ENCODE data around the gene MAIP1.

The MAIP1 gene

GRCh38 chr2:199973703-199974102, 18.3 kb downstream of the MAIP1 start:
- DNase-seq: no peak

GRCh38 chr2:199975273-199975895, 20.0 kb downstream of the MAIP1 start:
- H3K9me3 Mint-ChIP-seq: no peaks in the 10 kb centered on the region

More at GRCh38 chr2:199973703-199974102, 18.3 kb downstream of the MAIP1 start:
- no peak for ATAC-seq
- H3K4me1 Mint-ChIP-seq: peaks cover 21% of the 10 kb centered on the region
- H3K9me3 Mint-ChIP-seq: no peaks in the 10 kb centered on the region
- no peak overlapping the region for H3K4me3 Mint-ChIP-seq
- H3K27me3 Mint-ChIP-seq: no peaks in the 10 kb centered on the region
- no peak overlapping the region for H3K27ac Mint-ChIP-seq

GRCh38 chr2:199977984-199978415, 22.6 kb downstream of the MAIP1 start:
- no peaks in the 10 kb centered on the region for H3K27me3 Mint-ChIP-seq
- H3K4me1 Mint-ChIP-seq: peaks cover 32% of the 10 kb centered on the region
- H3K4me3 Mint-ChIP-seq: peak overlapping the region; percentile 10 to 19
- no peaks in the 10 kb centered on the region for H3K9me3 Mint-ChIP-seq
- DNase-seq: peak; percentile 20 to 80
- peak overlapping the region in 1 of 2 donors; percentile 80 for H3K27ac Mint-ChIP-seq
- peak; percentile 95 for ATAC-seq

More at GRCh38 chr2:199975273-199975895, 20.0 kb downstream of the MAIP1 start:
- Mint-ChIP-seq H3K27ac (peak overlapping the region in 1 of 2 donors; percentile 84), H3K4me3 (no peak overlapping the region), H3K4me1 (peaks cover 32% of the 10 kb centered on the region), H3K27me3 (no peaks in the 10 kb centered on the region)
- DNase-seq (no peak), ATAC-seq (no peak)

- no peak overlapping the region for H3K27ac Mint-ChIP-seq
- ATAC-seq (no peak), DNase-seq (no peak)
- no peaks in the 10 kb centered on the region for H3K27me3 Mint-ChIP-seq
- no peak overlapping the region for H3K4me3 Mint-ChIP-seq
- H3K9me3 Mint-ChIP-seq: no peaks in the 10 kb centered on the region
- peaks cover 32% of the 10 kb centered on the region for H3K4me1 Mint-ChIP-seq
These were observed 24.0 kb downstream of the MAIP1 start for GRCh38 chr2:199979398-199979797.

GRCh38 chr2:199979832-199980628, 24.6 kb downstream of the MAIP1 start:
- Mint-ChIP-seq H3K9me3 (no peaks in the 10 kb centered on the region), H3K27me3 (no peaks in the 10 kb centered on the region), H3K4me3 (peak overlapping the region; percentile 32 to 61), H3K27ac (no peak overlapping the region), H3K4me1 (peaks cover 30% of the 10 kb centered on the region)
- DNase-seq (peak; percentile 72 to 77), ATAC-seq (no peak)

GRCh38 chr2:199982126-199982843, 26.9 kb downstream of the MAIP1 start:
- peak overlapping the region in 1 of 2 donors; percentile 22 for H3K27ac Mint-ChIP-seq
- H3K27me3 Mint-ChIP-seq: no peaks in the 10 kb centered on the region
- H3K4me3 Mint-ChIP-seq: no peak overlapping the region
- ATAC-seq (no peak), DNase-seq (no peak)
- H3K9me3 Mint-ChIP-seq: no peaks in the 10 kb centered on the region
- H3K4me1 Mint-ChIP-seq: peaks cover 30% of the 10 kb centered on the region

- DNase-seq (no peak), ATAC-seq (no peak)
- H3K27ac Mint-ChIP-seq: no peak overlapping the region
- no peaks in the 10 kb centered on the region for H3K9me3 Mint-ChIP-seq
- no peaks in the 10 kb centered on the region for H3K27me3 Mint-ChIP-seq
- H3K4me1 Mint-ChIP-seq: peaks cover 18% of the 10 kb centered on the region
- no peak overlapping the region for H3K4me3 Mint-ChIP-seq
These were observed 28.2 kb downstream of the MAIP1 start for GRCh38 chr2:199983534-199983933.

- H3K4me3 Mint-ChIP-seq: no peak overlapping the region
- DNase-seq (no peak), ATAC-seq (no peak)
These were observed 28.8 kb downstream of the MAIP1 start for GRCh38 chr2:199984159-199984558.

GRCh38 chr2:199984755-199985154, 29.4 kb downstream of the MAIP1 start:
- ATAC-seq: no peak
- peaks cover 9% of the 10 kb centered on the region for H3K4me1 Mint-ChIP-seq

More at GRCh38 chr2:199984159-199984558, 28.8 kb downstream of the MAIP1 start:
- Mint-ChIP-seq H3K27me3 (no peaks in the 10 kb centered on the region), H3K27ac (no peak overlapping the region), H3K4me1 (peaks cover 12% of the 10 kb centered on the region), H3K9me3 (no peaks in the 10 kb centered on the region)

GRCh38 chr2:199985625-199986207, 30.3 kb downstream of the MAIP1 start:
- H3K27ac Mint-ChIP-seq: peak overlapping the region in 1 of 2 donors; percentile 59

More at GRCh38 chr2:199984755-199985154, 29.4 kb downstream of the MAIP1 start:
- no peak for DNase-seq
- Mint-ChIP-seq H3K27ac (no peak overlapping the region), H3K4me3 (no peak overlapping the region), H3K27me3 (no peaks in the 10 kb centered on the region), H3K9me3 (no peaks in the 10 kb centered on the region)

GRCh38 chr2:199987586-199987985, 32.2 kb downstream of the MAIP1 start:
- Mint-ChIP-seq H3K27me3 (no peaks in the 10 kb centered on the region), H3K27ac (no peak overlapping the region), H3K4me3 (no peak overlapping the region), H3K9me3 (no peaks in the 10 kb centered on the region), H3K4me1 (peaks cover 5% of the 10 kb centered on the region)
- DNase-seq (no peak), ATAC-seq (no peak)

More at GRCh38 chr2:199985625-199986207, 30.3 kb downstream of the MAIP1 start:
- Mint-ChIP-seq H3K4me3 (no peak overlapping the region), H3K27me3 (no peaks in the 10 kb centered on the region), H3K4me1 (peaks cover 5% of the 10 kb centered on the region), H3K9me3 (no peaks in the 10 kb centered on the region)
- peak; percentile 88 for ATAC-seq
- DNase-seq: peak; percentile 57 to 71

- Mint-ChIP-seq H3K27me3 (no peaks in the 10 kb centered on the region), H3K4me3 (no peak overlapping the region), H3K9me3 (no peaks in the 10 kb centered on the region), H3K27ac (no peak overlapping the region), H3K4me1 (peaks cover 5% of the 10 kb centered on the region)
- DNase-seq (no peak), ATAC-seq (peak; percentile 31)
These were observed 32.8 kb downstream of the MAIP1 start for GRCh38 chr2:199988151-199988550.

- no peak for ATAC-seq
- Mint-ChIP-seq H3K27ac (no peak overlapping the region), H3K9me3 (no peaks in the 10 kb centered on the region), H3K4me3 (no peak overlapping the region), H3K27me3 (no peaks in the 10 kb centered on the region), H3K4me1 (peaks cover 5% of the 10 kb centered on the region)
- DNase-seq: no peak
These were observed 34.4 kb downstream of the MAIP1 start for GRCh38 chr2:199989822-199990221.

- Mint-ChIP-seq H3K27ac (no peak overlapping the region), H3K27me3 (no peaks in the 10 kb centered on the region), H3K9me3 (no peaks in the 10 kb centered on the region), H3K4me1 (no peaks in the 10 kb centered on the region), H3K4me3 (no peak overlapping the region)
- ATAC-seq: no peak
- no peak for DNase-seq
These were observed 36.3 kb downstream of the MAIP1 start for GRCh38 chr2:199991691-199992090.

- Mint-ChIP-seq H3K4me1 (no peaks in the 10 kb centered on the region), H3K27me3 (no peaks in the 10 kb centered on the region), H3K27ac (no peak overlapping the region), H3K4me3 (no peak overlapping the region), H3K9me3 (no peaks in the 10 kb centered on the region)
- DNase-seq (no peak), ATAC-seq (no peak)
These were observed 36.9 kb downstream of the MAIP1 start for GRCh38 chr2:199992296-199992695.
